Measurements from ENCODE around the gene PSMF1.

The PSMF1 gene

GRCh38 chr20:1196634-1197033 lies 78.2 kb downstream of the PSMF1 start:
- in situ Hi-C loops (cut with MboI; ENCODE audit: low sequenced_read_pairs, unreplicated experiment), result loop anchor here (25.0 kb wide), 1 partner anchor 384 kb away; no protein-coding TSS in a partner anchor
- no peak for DNase-seq (ENCODE audit: low spot score)
- no peak for TF ChIP-seq CTCF (IDR thresholded peaks at IDR 0.05; ENCODE audit: borderline replicate concordance, control extremely low read depth, extremely low read depth, insufficient read depth, missing control alignments)

- TF ChIP-seq CTCF (IDR thresholded peaks at IDR 0.05; ENCODE audit: borderline replicate concordance, control extremely low read depth, extremely low read depth, insufficient read depth, missing control alignments), result no peak
- in situ Hi-C loops (cut with MboI; ENCODE audit: low sequenced_read_pairs, unreplicated experiment), result loop anchor here (25.0 kb wide), 1 partner anchor 386 kb away; no protein-coding TSS in a partner anchor
- no peak for DNase-seq (ENCODE audit: low spot score)
These were observed 79.4 kb downstream of the PSMF1 start for GRCh38 chr20:1197801-1198200.

GRCh38 chr20:1198751-1199150 lies 80.3 kb downstream of the PSMF1 start:
- in situ Hi-C loops (cut with MboI; ENCODE audit: low sequenced_read_pairs, unreplicated experiment), result loop anchor here (25.0 kb wide), 1 partner anchor 386 kb away; no protein-coding TSS in a partner anchor
- TF ChIP-seq CTCF (IDR thresholded peaks at IDR 0.05; ENCODE audit: borderline replicate concordance, control extremely low read depth, extremely low read depth, insufficient read depth, missing control alignments), result no peak
- DNase-seq (ENCODE audit: low spot score), result no peak

- in situ Hi-C loops (cut with MboI; ENCODE audit: low sequenced_read_pairs, unreplicated experiment), result loop anchor here (25.0 kb wide), 1 partner anchor 387 kb away; no protein-coding TSS in a partner anchor
- no peak for DNase-seq (ENCODE audit: low spot score)
- TF ChIP-seq CTCF (IDR thresholded peaks at IDR 0.05; ENCODE audit: borderline replicate concordance, control extremely low read depth, extremely low read depth, insufficient read depth, missing control alignments), result no peak
These were observed 80.9 kb downstream of the PSMF1 start for GRCh38 chr20:1199212-1199873.

- in situ Hi-C loops (cut with MboI; ENCODE audit: low sequenced_read_pairs, unreplicated experiment), result loop anchor here (25.0 kb wide), 1 partner anchor 388 kb away; no protein-coding TSS in a partner anchor
- TF ChIP-seq CTCF (IDR thresholded peaks at IDR 0.05; ENCODE audit: borderline replicate concordance, control extremely low read depth, extremely low read depth, insufficient read depth, missing control alignments), result no peak
- no peak for DNase-seq (ENCODE audit: low spot score)
These were observed 81.6 kb downstream of the PSMF1 start for GRCh38 chr20:1199964-1200363.

GRCh38 chr20:1202762-1203504 lies 84.5 kb downstream of the PSMF1 start, which contains the start of gene C20orf202:
Gene C20orf202 (plus strand): TSS chr20:1203454. CDS start chr20:1203586, 132 bp downstream.
- DNase-seq (ENCODE audit: low spot score), result no peak
- in situ Hi-C loops (cut with MboI; ENCODE audit: low sequenced_read_pairs, unreplicated experiment), result no loop called here
- TF ChIP-seq CTCF (IDR thresholded peaks at IDR 0.05; ENCODE audit: borderline replicate concordance, control extremely low read depth, extremely low read depth, insufficient read depth, missing control alignments), result no peak

Data from GM13976 (cell line).